HG03571 (cell line): ENCODE results near the gene TNFAIP2.

Experiments
- ATAC-seq: cut with Tn5 transposase; IDR thresholded peaks from one replicate; pipeline ENCODE4 v1.9.1; 2021; ENCODE audit not compliant: unreplicated experiment

Gene TNFAIP2

GRCh38 chr14:103093856-103094405, 29.3 kb upstream of the TNFAIP2 start:
- no peak for ATAC-seq

- no peak for ATAC-seq
Measured at GRCh38 chr14:103094406-103095209, 28.7 kb upstream of the TNFAIP2 start, which contains the start of gene EXOC3L4. TSS of gene EXOC3L4 (plus strand) at chr14:103094725. CDS start at chr14:103100220, 5,495 bp downstream.

GRCh38 chr14:103095210-103095778, 28.0 kb upstream of the TNFAIP2 start:
- no peak for ATAC-seq

- ATAC-seq = no peak
Measured at GRCh38 chr14:103096387-103096786, 26.9 kb upstream of the TNFAIP2 start.

GRCh38 chr14:103097244-103097993, 25.8 kb upstream of the TNFAIP2 start:
- no peak for ATAC-seq

GRCh38 chr14:103097994-103098957, 25.0 kb upstream of the TNFAIP2 start:
- no peak for ATAC-seq

GRCh38 chr14:103099081-103099732, 24.1 kb upstream of the TNFAIP2 start:
- ATAC-seq = no peak

GRCh38 chr14:103099733-103100280, 23.5 kb upstream of the TNFAIP2 start:
- no peak for ATAC-seq

GRCh38 chr14:103100281-103101121, 22.8 kb upstream of the TNFAIP2 start:
- no peak for ATAC-seq

- no peak for ATAC-seq
Measured at GRCh38 chr14:103101257-103101962, 21.9 kb upstream of the TNFAIP2 start.

- ATAC-seq = no peak
Measured at GRCh38 chr14:103101963-103102688, 21.1 kb upstream of the TNFAIP2 start.

GRCh38 chr14:103102689-103103260, 20.5 kb upstream of the TNFAIP2 start:
- ATAC-seq = no peak

GRCh38 chr14:103103461-103104388, 19.5 kb upstream of the TNFAIP2 start:
- ATAC-seq = no peak

- ATAC-seq = no peak
Measured at GRCh38 chr14:103104389-103104653, 18.9 kb upstream of the TNFAIP2 start.

- ATAC-seq = no peak
Measured at GRCh38 chr14:103104654-103105452, 18.4 kb upstream of the TNFAIP2 start.
